ENCODE results near the gene NDUFV1.

NDUFV1 gene

DNA sequence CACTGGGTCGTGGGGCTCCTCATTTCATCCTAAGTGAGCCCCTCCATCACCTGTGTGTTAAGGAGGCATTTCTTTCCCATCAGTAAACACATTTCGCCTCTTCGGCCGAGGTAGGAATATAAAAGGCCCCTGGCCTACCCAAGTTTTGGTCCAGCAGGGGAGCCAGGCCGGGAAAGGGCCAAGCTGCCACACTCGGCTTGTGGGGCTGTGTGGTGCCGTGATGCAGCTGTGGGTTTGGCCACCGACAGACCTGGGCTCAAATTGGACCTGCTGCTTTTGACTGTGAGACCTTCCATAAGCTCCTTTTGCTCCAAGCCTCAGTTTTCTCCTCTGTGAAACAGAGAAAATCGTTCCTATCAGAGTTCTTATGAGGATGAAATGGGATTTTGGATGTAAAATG lies 771 bp downstream of the NDUFV1 start:
- peak overlapping the region; percentile 87 for H3K4me3 ChIP-seq (ENCODE audit: low read depth, low read length)
- DNase-seq (ENCODE audit: low read depth) = no peak
- TF ChIP-seq, protein P1, sequence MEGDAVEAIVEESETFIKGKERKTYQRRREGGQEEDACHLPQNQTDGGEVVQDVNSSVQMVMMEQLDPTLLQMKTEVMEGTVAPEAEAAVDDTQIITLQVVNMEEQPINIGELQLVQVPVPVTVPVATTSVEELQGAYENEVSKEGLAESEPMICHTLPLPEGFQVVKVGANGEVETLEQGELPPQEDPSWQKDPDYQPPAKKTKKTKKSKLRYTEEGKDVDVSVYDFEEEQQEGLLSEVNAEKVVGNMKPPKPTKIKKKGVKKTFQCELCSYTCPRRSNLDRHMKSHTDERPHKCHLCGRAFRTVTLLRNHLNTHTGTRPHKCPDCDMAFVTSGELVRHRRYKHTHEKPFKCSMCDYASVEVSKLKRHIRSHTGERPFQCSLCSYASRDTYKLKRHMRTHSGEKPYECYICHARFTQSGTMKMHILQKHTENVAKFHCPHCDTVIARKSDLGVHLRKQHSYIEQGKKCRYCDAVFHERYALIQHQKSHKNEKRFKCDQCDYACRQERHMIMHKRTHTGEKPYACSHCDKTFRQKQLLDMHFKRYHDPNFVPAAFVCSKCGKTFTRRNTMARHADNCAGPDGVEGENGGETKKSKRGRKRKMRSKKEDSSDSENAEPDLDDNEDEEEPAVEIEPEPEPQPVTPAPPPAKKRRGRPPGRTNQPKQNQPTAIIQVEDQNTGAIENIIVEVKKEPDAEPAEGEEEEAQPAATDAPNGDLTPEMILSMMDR (IDR thresholded peaks at IDR 0.05; ENCODE audit: insufficient read depth, low read depth, low read length, missing control alignments) = no peak

DNA sequence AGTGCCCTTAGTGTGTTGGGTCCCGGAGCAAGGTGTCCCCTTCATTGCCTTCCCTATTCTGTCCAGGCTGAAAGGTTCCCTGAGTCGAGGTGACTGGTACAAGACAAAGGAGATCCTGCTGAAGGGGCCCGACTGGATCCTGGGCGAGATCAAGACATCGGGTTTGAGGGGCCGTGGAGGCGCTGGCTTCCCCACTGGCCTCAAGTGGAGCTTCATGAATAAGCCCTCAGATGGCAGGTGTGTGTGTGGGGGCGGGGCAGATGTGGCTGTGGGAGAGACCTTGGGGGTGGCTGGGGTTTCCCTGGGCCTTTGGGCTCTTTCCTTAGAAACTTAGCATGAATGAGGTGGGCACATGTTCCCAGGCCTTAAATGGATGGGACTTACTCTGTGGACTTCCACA lies 1.8 kb downstream of the NDUFV1 start:
- DNase-seq (ENCODE audit: low read depth) = no peak
- TF ChIP-seq, protein P1 (IDR thresholded peaks at IDR 0.05; ENCODE audit: insufficient read depth, low read depth, low read length, missing control alignments) = no peak
- no peak overlapping the region for H3K4me3 ChIP-seq (ENCODE audit: low read depth, low read length)

DNA sequence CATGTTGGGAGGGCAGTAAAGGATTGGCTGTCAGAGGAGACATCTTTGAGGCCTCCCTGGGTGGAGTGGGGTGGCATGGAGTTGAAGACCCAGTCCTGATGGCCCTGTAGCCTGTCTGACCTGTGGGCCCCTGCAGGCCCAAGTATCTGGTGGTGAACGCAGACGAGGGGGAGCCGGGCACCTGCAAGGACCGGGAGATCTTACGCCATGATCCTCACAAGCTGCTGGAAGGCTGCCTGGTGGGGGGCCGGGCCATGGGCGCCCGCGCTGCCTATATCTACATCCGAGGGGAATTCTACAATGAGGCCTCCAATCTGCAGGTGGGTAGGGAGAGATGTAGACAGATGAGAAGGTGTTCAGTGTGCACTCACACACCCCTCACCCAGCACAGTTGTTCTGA lies 2.6 kb downstream of the NDUFV1 start:
- no peak overlapping the region for H3K4me3 ChIP-seq (ENCODE audit: low read depth, low read length)
- TF ChIP-seq, protein P1 (IDR thresholded peaks at IDR 0.05; ENCODE audit: insufficient read depth, low read depth, low read length, missing control alignments) = no peak
- no peak for DNase-seq (ENCODE audit: low read depth)

DNA sequence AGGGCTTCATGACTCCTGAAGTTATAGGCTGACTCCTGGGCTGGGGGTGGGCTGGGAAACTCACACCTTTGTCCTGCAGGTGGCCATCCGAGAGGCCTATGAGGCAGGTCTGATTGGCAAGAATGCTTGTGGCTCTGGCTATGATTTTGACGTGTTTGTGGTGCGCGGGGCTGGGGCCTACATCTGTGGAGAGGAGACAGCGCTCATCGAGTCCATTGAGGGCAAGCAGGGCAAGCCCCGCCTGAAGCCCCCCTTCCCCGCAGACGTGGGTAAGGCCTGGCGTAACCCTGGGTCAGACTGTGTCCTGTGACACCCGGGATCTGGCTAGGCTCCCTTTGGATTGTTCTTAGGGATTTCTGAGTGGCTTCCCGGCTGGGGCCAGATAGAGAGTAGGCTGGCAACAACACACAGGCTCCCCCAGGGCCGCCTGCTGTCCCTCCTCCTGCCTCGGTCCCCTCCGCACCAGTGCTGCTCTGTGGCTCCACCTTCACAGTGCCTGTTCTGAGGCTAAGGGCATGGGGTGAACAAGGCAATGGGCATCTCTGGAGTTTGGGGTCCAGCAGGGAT lies 3.6 kb downstream of the NDUFV1 start:
- H3K4me3 ChIP-seq (ENCODE audit: low read depth, low read length) = no peak overlapping the region
- DNase-seq (ENCODE audit: low read depth) = no peak
- TF ChIP-seq, protein P1 (IDR thresholded peaks at IDR 0.05; ENCODE audit: insufficient read depth, low read depth, low read length, missing control alignments) = no peak

DNA sequence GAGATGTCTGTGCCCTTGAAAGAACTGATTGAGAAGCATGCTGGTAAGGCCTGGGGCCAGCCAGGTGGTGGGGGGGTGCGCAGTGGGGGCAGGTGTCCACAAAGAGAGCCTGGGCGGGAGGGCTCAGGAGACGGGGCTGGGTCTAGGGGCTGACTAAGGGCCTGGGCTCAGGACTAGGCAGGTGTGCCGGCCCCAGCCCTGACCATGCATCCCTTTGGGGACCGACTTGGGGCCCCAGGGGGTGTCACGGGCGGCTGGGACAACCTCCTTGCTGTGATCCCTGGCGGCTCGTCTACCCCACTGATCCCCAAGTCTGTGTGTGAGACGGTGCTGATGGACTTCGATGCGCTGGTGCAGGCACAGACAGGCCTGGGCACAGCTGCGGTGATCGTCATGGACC lies 4.4 kb downstream of the NDUFV1 start:
- DNase-seq (ENCODE audit: low read depth) = no peak
- TF ChIP-seq, protein P1 (IDR thresholded peaks at IDR 0.05; ENCODE audit: insufficient read depth, low read depth, low read length, missing control alignments) = no peak
- no peak overlapping the region for H3K4me3 ChIP-seq (ENCODE audit: low read depth, low read length)

DNA sequence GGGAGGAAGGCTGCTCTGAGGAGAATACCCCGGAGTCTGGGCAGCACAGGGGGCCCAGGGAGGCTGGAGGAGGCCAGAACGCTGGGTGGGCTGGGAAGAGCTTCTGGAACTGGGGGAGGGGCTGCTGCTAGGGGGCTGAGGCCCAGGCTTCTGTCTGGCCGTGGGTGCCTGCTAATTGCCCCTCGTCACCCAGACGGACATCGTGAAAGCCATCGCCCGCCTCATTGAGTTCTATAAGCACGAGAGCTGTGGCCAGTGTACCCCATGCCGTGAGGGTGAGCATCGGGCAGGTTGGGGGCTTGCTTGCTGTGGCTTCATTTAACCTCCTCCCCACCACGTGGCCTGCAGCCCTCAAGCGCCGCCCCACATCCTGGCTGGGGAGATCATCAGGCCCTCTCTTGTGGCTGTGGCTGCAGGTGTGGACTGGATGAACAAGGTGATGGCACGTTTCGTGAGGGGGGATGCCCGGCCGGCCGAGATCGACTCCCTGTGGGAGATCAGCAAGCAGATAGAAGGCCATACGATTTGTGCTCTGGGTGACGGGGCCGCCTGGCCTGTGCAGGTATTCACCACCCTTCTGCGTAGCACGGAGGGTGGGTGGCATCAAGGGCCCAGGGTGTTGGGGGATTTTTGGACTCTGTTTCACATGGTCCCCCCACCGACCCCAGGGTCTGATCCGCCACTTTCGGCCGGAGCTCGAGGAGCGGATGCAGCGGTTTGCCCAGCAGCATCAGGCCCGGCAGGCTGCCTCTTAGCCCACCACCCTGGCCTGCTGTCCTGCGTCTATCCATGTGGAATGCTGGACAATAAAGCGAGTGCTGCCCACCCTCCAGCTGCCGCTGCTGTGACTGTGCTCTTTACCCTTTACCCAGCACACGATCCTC lies 5.2 kb downstream of the NDUFV1 start:
- no peak overlapping the region for H3K4me3 ChIP-seq (ENCODE audit: low read depth, low read length)
- DNase-seq (ENCODE audit: low read depth) = no peak
- TF ChIP-seq, protein P1 (IDR thresholded peaks at IDR 0.05; ENCODE audit: insufficient read depth, low read depth, low read length, missing control alignments) = no peak
